Fibroblast of lung (primary cell): ENCODE data around the gene LHFPL6. TPM values are rescaled to one million over a fixed set of nuclear protein-coding genes. Genes with fewer than 3 reads are reported as not detected.

ENCODE experiments used
- DNase-seq, 2 donors: peaks; one replicate each; pipeline versions ENCODE4 v3.0.0 to v3.0.0-alpha.2; 2010; ENCODE audit warnings: low read depth in 2 of 2
- H2AFZ ChIP-seq: 2 replicates; pipeline ENCODE4 v1.5.1; 2012; ENCODE audit warnings: low read length, control low read depth, inconsistent platforms
- H3K27ac ChIP-seq: 2 replicates; pipeline ENCODE4 v1.5.1; 2011; ENCODE audit warnings: low read length, control low read depth; ENCODE audit not compliant: insufficient read depth
- H3K27me3 ChIP-seq: 2 replicates; pipeline ENCODE4 v1.5.1; 2011; ENCODE audit warnings: mild to moderate bottlenecking, low read length; ENCODE audit not compliant: control insufficient read depth, insufficient read depth
- H3K36me3 ChIP-seq: 2 replicates; pipeline ENCODE4 v1.5.1; 2011; ENCODE audit warnings: low read length; ENCODE audit not compliant: control insufficient read depth, insufficient read depth
- H3K4me1 ChIP-seq: 2 replicates; pipeline ENCODE4 v1.5.1; 2011; ENCODE audit warnings: low read length; ENCODE audit not compliant: control insufficient read depth, insufficient read depth; ENCODE audit errors: extremely low read depth
- H3K4me2 ChIP-seq: 2 replicates; pipeline ENCODE4 v1.5.1; 2011; ENCODE audit warnings: low read length, control low read depth; ENCODE audit not compliant: insufficient read depth; ENCODE audit errors: extremely low read depth
- H3K4me3 ChIP-seq, 4 experiments: fragments of 200-600 bp in 1 of 4; sonication (generic) in 1 of 4; replicated peaks in 1 of 4; 2 replicates each; pipeline ENCODE4 v1.5.1; 2011 to 2016; ENCODE audit warnings: low read length in 4 of 4, low read depth in 3 of 4, mild to moderate bottlenecking in 3 of 4, control low read depth in 2 of 4, inconsistent platforms in 1 of 4, mixed read lengths in 1 of 4; ENCODE audit not compliant: insufficient read depth in 1 of 4; ENCODE audit errors: control extremely low read depth in 1 of 4
- H3K79me2 ChIP-seq: 2 replicates; pipeline ENCODE4 v1.5.1; 2012; ENCODE audit warnings: mild to moderate bottlenecking, low read length, inconsistent platforms; ENCODE audit not compliant: control insufficient read depth, insufficient read depth
- H3K9ac ChIP-seq: 2 replicates; pipeline ENCODE4 v1.5.1; 2011; ENCODE audit warnings: mild to moderate bottlenecking, low read length, control low read depth; ENCODE audit not compliant: insufficient read depth
- H3K9me3 ChIP-seq: 2 replicates; pipeline ENCODE4 v1.5.1; 2012; ENCODE audit warnings: low read depth, low read length; ENCODE audit not compliant: control insufficient read depth, insufficient read depth
- H4K20me1 ChIP-seq: 2 replicates; pipeline ENCODE4 v1.5.1; 2011; ENCODE audit warnings: low read length; ENCODE audit not compliant: control insufficient read depth, insufficient read depth; ENCODE audit errors: extremely low read depth
- EZH2 ChIP-seq: IDR thresholded peaks from 2 replicates; pipeline ENCODE4 v1.5.1; 2012; ENCODE audit warnings: low read length, control low read depth, mild to moderate bottlenecking; ENCODE audit errors: missing control alignments
- polyA plus RNA-seq, 2 donors: library from polyadenylated mRNA; depleted of rRNA in 1 of 2; stranded (reverse) in 1 of 2; unstranded in 1 of 2; fragments of >200 nt; gene quantifications; 2 replicates each; pipeline ENCODE4 v1.2.1, GENCODE V29; 2011 to 2012; ENCODE audit warnings: missing spikeins in 1 of 2
- total RNA-seq: library from RNA; depleted of rRNA; stranded (reverse); fragments of >200 nt; gene quantifications from 2 replicates; pipeline ENCODE4 v1.2.1, GENCODE V29; 2014
- TF ChIP-seq, protein P1 (sequence below), 2 donors: IDR thresholded peaks in 1 of 2; conservative IDR thresholded peaks in 1 of 2; 1 replicate in 1 of 2; 2 replicates in 1 of 2; pipeline ENCODE4 v1.5.1; 2011 to 2012; ENCODE audit warnings: low read length in 2 of 2, control low read depth in 1 of 2, inconsistent platforms in 1 of 2, low read depth in 1 of 2, mild to moderate bottlenecking in 1 of 2

LHFPL6 gene
- total and polyA plus RNA-seq, 2 donors (not counting 1 experiment from before 2014, with no cell fraction given): 42.4 to 86.8 TPM

- Histone ChIP-seq H4K20me1 (no peaks in the 10 kb centered on the region), H3K79me2 (no peaks in the 10 kb centered on the region), H3K4me3 (no peak overlapping the region), H3K27ac (no peak overlapping the region), H3K27me3 (no peaks in the 10 kb centered on the region), H3K36me3 (no peaks in the 10 kb centered on the region), H2AFZ (no peak overlapping the region), H3K4me2 (no peak overlapping the region), H3K9ac (no peak overlapping the region), H3K9me3 (no peaks in the 10 kb centered on the region), H3K4me1 (peaks cover 2% of the 10 kb centered on the region)
- no peak for TF ChIP-seq EZH2
- TF ChIP-seq, protein P1, sequence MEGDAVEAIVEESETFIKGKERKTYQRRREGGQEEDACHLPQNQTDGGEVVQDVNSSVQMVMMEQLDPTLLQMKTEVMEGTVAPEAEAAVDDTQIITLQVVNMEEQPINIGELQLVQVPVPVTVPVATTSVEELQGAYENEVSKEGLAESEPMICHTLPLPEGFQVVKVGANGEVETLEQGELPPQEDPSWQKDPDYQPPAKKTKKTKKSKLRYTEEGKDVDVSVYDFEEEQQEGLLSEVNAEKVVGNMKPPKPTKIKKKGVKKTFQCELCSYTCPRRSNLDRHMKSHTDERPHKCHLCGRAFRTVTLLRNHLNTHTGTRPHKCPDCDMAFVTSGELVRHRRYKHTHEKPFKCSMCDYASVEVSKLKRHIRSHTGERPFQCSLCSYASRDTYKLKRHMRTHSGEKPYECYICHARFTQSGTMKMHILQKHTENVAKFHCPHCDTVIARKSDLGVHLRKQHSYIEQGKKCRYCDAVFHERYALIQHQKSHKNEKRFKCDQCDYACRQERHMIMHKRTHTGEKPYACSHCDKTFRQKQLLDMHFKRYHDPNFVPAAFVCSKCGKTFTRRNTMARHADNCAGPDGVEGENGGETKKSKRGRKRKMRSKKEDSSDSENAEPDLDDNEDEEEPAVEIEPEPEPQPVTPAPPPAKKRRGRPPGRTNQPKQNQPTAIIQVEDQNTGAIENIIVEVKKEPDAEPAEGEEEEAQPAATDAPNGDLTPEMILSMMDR (conservative IDR thresholded peaks at IDR 0.05 in 1 of 2, IDR thresholded peaks at IDR 0.05 in 1 of 2; ENCODE audit: low read depth in 1 of 2, low read length in 2 of 2): no peak
- no peak for DNase-seq
These were observed 116.2 kb downstream of the LHFPL6 start for GRCh38 chr13:39486758-39487157.

DNA sequence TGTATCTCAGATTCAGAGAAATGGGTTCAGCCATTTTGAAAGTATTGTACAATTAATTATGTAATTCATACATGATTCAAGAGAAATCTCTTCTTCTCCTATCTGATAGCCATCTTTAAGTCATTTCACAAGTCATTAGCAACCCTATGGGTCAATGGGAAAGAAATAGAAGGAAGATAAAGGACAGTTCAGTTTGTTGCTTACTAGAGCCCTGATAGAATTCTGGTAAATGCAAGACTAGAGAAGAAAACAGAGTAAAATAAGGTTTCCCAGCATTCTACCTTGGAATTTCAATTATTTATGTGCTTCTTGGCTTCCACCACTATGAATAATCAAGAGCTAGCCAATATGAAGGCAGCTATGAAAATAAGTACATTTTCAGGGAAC is 117.7 kb downstream of the LHFPL6 start:
- H3K36me3 ChIP-seq: no peaks in the 10 kb centered on the region
- DNase-seq: peak in 1 of 2 donors; percentile 68
- no peak overlapping the region for H3K9ac ChIP-seq
- TF ChIP-seq, protein P1 (conservative IDR thresholded peaks at IDR 0.05 in 1 of 2, IDR thresholded peaks at IDR 0.05 in 1 of 2; ENCODE audit: low read depth in 1 of 2, low read length in 2 of 2): no peak
- no peak for TF ChIP-seq EZH2
- H3K4me1 ChIP-seq: peaks cover 2% of the 10 kb centered on the region
- no peaks in the 10 kb centered on the region for H3K27me3 ChIP-seq
- H3K9me3 ChIP-seq: no peaks in the 10 kb centered on the region
- H4K20me1 ChIP-seq: no peaks in the 10 kb centered on the region
- H3K4me3 ChIP-seq: no peak overlapping the region
- no peak overlapping the region for H2AFZ ChIP-seq
- no peaks in the 10 kb centered on the region for H3K79me2 ChIP-seq
- H3K4me2 ChIP-seq: no peak overlapping the region
- no peak overlapping the region for H3K27ac ChIP-seq

DNA sequence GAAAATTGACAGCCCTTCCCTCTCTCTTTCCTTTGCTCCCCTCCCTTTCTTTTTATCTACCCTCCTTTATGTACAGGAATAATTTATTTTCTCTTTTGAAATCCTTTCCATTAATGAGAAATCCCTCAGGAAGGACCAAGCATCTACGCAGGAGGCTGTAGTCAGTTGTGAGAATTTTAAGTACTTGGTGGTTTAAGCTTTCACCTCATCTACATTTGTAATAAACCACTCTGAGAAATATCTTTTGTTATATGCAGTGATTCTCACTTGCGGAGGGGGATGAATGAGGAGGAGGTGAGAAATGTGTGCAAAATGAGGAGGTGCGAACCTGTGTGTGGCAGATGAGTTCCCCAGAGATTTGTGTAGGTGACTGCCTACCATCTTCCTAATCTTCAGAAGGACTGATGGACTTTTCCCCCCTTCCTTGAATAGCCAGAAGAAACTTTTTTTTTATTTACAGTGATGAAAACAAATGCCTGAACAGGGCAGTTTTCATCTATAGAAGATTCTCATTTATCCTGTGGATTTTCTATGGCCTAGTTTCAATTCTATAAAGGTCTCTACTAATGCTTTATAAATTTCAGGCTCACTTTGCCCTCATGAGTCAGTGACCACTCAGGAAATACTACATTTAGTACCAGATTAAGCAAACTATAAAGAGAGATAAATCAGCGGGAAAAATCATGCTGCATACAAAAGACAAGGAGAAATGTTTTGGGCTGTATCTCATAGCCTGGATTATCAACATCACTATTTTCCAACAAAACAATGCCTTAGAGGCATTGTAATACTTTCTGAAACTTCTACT is 118.3 kb downstream of the LHFPL6 start:
- H3K27me3 ChIP-seq: no peaks in the 10 kb centered on the region
- no peaks in the 10 kb centered on the region for H4K20me1 ChIP-seq
- peaks cover 2% of the 10 kb centered on the region for H3K4me1 ChIP-seq
- TF ChIP-seq, protein P1 (conservative IDR thresholded peaks at IDR 0.05 in 1 of 2, IDR thresholded peaks at IDR 0.05 in 1 of 2; ENCODE audit: low read depth in 1 of 2, low read length in 2 of 2): no peak
- TF ChIP-seq EZH2: no peak
- H3K4me3 ChIP-seq: no peak overlapping the region
- DNase-seq: peak; percentile 6 to 84
- no peak overlapping the region for H3K9ac ChIP-seq
- H3K9me3 ChIP-seq: no peaks in the 10 kb centered on the region
- H3K27ac ChIP-seq: peak overlapping the region; percentile 8
- H3K4me2 ChIP-seq: no peak overlapping the region
- H3K36me3 ChIP-seq: no peaks in the 10 kb centered on the region
- no peaks in the 10 kb centered on the region for H3K79me2 ChIP-seq
- no peak overlapping the region for H2AFZ ChIP-seq
